Measurements from ENCODE around the gene INPP5B.
"Not testable (repeated sequence)": the region's sequence is repeated elsewhere in the genome, so short reads cannot be mapped to it uniquely, and the experiment has no call there.

Gene INPP5B

DNA sequence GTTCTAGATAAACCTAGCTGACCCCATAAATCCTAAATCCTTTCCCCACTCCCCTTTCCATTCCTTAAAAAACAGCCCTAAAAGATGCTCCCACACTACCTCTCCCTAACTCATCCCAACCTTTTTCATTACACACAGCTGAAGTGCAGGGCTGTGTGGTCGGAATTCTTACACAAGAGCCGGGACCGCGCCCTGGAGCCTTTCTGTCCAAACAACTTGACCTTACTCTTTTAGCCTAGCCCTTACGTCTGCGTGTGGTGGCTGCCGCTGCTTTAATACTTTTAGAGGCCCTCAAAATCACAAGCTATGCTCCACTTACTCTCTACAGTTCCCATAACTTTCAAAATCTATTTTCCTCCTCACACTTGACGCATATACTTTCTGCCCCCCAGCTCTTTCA, 36.0 kb downstream of the INPP5B start:
- DNase-seq, result not testable (repeated sequence)

- DNase-seq, result not testable (repeated sequence)
Observed at GRCh38 chr1:37908531-37908930, 38.3 kb downstream of the INPP5B start.

GRCh38 chr1:37907416-37908125, 39.3 kb downstream of the INPP5B start:
- not testable (repeated sequence) for DNase-seq

- DNase-seq, result not testable (repeated sequence)
Observed at GRCh38 chr1:37906591-37906990, 40.3 kb downstream of the INPP5B start.

DNA sequence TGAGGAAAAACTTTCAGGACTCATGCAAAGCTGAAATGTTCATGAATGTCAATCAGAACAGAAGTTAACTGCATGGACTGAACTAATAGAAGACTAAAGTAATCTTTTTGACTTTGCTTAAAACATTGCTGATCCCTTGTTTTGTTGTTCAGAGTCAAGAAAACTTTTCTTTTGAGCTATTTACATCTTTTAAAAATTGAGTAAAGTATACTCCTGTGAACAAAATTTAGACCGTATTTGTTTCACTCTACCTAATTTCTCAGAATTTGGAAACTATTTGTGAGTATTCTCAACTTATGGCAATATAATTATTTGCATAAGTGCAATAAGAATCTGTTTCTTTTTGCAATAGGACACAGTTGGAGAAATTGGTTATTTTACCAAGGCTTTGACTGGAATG, 41.1 kb downstream of the INPP5B start:
- no peak for DNase-seq

GRCh38 chr1:37903921-37904320, 42.9 kb downstream of the INPP5B start:
- not testable (repeated sequence) for DNase-seq

GRCh38 chr1:37902983-37903382, 43.9 kb downstream of the INPP5B start:
- DNase-seq, result no peak

DNA sequence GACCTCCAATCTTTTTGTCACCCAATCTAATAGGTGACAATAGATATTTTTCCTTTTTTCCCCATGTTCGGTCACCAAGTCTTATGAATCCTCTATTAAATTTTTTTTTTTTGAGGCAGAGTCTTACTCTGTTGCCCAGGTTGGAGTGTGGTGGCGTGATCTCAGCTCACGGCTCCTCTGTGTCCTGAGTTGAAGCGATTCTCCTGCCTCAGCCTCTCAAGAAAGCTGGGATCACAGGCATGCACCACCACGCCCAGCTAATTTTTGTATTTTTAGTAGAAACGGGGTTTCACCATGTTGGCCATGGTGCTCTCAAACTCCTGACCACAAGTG, 45.0 kb downstream of the INPP5B start:
- DNase-seq, result no peak

DNA sequence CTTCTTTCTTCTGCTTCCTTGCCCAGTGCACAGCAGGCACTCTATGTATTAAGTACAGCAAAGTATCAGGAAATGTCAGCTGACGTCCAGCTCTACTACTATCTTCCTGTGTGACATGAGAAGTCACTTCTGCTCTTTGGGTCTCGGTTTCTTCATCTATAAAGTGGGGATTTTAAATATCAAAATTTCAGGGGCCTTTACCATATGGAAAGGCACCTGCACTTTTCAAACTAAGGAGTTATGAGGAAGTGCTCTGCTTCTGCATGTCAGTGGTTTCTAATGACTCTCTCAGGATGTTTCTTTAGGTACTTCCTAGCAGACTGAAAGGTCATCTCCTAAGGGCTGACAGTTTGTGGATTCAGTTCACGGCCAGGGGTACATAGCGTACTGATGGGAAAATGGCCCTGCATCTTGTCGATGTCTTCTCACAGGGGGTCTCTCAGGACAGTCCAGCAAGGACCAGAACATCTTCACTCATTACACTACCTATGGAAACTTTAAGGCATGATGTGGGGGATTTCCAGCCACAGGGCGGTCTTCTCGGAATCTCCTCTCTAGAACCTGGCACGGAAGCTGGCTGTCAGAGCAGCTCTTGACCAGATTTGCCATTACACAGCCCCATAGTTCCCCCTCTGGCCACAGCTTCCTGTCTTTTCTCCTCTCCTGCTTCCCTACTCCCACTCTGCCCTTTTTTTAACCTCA, 45.5 kb downstream of the INPP5B start:
- DNase-seq, result no peak

DNA sequence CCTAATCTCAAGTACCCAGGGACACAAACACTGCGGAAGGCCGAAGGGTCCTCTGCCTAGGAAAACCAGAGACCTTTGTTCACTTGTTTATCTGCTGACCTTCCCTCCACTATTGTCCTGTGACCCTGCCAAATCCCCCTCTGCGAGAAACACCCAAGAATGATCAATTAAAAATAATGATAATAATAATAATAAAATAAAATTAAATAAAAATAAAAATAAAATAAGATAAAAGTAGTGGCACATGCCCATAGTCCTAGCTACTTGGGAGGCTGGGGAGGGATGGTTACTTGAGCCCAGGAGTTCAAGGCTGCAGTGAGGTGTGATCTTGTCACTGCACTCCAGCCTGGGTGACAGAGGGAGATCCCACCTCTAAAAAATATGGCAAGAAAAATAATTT, 49.3 kb downstream of the INPP5B start:
- DNase-seq, result not testable (repeated sequence)

DNA sequence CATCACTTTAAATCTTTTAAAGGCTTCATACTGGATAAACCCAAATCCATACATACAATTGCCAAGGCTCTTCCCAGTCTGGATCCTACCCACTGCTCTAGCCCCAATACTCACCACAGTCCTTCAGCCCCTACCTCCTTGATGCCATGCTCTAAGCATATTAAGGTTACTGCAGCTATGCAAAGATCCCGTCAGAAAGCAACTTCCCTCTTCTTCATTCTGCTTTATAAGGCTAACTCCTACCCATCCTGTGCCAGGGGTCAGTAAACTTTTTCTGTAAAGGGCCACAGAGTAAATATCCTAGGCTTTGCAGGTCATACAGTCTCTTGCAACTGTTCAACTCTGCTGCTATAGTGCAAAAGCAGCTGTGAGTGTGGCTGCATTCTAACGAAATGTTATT, 53.2 kb downstream of the INPP5B start:
- no peak for DNase-seq

- DNase-seq, result no peak
Observed at GRCh38 chr1:37892151-37893047, 54.5 kb downstream of the INPP5B start.

GRCh38 chr1:37890378-37891014, 56.4 kb downstream of the INPP5B start:
- no peak for DNase-seq

DNA sequence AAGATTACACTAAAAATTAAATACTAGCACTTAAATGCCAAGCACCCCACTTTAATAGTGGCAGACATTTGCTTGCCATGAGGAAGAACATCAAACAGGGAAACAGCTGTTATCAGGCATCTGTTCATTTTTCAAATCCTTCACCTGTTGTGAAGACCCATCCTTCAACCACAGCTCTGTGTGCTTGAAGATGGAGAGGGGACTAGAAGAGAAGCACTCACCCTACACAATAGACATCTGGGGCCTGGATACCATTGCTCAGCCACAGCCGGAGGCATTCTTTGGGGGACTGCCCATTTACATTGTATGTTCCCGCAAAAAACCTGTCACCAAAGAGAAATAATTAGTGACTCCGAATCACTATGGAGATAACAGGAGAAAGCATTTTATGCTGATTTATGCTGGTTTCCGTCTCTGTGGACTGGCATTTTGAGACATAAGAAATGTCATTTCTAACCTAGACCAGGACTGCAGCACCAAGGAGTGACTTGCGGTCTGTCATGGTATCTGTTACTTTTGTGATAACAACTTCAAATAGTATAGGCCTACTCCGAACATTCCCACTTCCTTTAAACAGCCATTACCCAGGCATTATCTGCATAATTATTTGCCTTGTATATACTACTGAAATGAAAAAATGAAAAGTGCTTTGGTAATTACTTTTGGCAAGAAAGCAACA, 58.7 kb downstream of the INPP5B start:
- no peak for DNase-seq

DNA sequence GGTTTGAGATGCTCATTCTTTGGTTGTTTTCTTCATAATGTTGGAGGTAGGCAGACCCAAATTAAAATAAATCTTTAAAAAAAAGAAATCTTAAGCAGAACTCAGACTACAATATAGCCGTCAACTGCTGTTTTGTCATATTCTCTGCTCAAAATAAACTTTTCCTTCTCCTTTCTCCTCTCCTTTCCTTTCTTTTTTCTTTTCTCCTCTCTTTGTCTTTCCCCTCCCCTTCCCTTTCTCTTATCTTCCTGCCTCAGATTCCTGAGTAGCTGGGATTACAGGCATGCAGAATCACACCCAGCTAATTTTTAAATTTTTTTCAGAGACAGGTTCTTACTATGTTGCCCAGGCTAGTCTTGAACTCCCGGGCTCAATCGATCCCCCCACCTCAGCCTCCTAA, 62.7 kb downstream of the INPP5B start:
- DNase-seq, result no peak

- DNase-seq, result no peak
Observed at GRCh38 chr1:37883671-37884070, 63.2 kb downstream of the INPP5B start.

DNA sequence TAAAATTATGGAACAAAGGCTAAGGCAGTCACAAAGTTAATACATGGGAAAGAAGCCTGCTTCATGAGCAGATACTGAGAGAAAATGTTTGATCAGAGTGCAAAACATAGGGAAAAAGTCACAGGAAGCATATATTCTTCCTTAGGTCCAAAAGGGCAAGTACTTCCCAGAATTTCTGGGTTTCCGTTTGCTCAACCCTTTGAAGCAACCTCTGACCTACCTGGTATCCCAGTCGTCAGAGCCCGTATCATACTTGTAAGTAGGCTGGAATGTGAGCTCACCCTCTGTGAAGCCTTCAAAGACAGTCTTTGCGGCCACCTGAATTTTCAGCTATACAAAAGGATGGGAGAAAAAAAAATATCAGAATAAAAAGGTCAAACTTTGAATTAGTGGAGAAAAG, 67.0 kb downstream of the INPP5B start:
- DNase-seq, result no peak

DNA sequence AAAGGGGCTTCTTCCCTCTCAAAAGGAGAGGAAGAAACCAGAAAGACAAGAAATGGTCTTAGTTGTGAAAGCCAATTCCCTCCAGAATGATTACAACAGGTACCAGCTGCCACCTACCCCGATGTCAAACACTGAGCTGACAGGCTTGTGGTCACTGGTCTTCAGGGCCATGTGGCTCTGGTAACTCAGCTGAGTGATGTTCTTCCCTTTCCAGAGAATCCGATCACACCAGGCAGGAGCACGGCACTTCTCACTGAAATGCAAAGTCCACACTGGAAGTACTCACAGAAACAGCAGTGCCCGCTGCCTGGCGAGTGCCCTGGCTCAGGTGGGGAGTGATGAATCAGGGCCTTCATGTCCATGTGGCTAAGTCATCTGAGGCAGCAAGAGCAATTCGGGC, 68.8 kb downstream of the INPP5B start:
- DNase-seq, result no peak

DNA sequence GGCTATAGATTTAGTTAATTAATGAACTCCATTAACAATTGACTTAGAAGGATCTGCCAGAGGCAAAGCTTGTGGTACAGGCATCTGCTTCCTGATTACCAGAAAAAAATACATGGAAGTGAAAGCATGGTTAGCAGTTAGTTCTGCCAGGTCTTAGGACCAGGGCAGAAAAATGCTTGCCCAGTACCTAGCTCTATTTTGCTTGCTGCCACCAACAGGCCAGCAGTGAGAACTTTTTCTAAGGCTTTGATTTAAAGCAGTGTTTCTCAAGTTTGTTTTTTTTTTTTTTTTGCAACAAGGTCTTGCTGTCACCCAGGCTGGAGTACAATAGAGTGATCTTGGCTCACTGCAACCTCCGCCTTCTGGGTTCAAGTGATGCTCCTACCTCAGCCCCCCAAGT, 71.0 kb downstream of the INPP5B start:
- no peak for DNase-seq

- no peak for DNase-seq
Observed at GRCh38 chr1:37872692-37873091, 74.2 kb downstream of the INPP5B start.

DNA sequence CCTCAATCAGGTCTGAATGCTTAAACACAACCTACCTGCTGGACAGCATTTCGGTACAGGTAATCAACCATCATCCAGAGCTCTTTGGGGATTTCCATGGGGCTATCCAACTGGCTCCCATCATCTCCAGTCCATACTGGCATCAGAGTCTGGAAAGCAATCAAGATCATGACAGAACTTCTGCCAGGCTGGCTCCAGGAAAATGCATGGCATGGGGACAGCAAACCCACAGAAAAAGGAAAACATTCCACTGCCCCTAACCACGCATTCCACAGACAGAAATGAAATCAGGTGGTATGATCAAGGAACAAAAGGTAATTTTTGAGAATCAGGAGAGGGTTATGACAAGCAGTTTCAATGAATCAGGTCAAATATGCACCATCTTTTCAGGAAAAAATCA, 78.4 kb downstream of the INPP5B start:
- DNase-seq, result no peak

DNA sequence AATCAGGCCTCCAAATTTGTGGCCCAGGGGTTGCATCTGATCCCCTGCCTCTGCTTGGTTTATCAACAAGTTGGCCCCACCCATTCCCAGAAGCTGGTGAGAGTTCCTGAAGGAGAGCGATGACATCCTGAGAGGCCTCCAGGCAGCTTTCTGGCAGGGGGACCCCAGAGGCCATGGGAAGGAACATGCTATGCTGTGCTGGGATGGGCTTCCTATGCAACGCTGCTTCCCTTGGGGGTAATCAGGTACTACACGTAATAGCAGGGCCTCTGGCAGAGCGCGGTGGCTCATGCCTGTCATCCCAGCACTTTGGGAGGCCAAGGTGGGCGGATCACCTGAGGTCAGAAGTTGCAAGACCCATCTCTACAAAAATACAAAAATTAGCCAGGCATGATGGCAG, 79.1 kb downstream of the INPP5B start:
- no peak for DNase-seq

- DNase-seq, result no peak
Observed at GRCh38 chr1:37866491-37866890, 80.4 kb downstream of the INPP5B start.

Data from activated CD4-positive, CD25-positive, alpha-beta regulatory T cell treated with anti-CD3 and anti-CD28 coated beads, Interleukin-2, amount 50 U/mL, for 72 hours (primary cell).